HG03025 (cell line): ENCODE results near the gene HIF1AN.

ENCODE experiments used
- ATAC-seq: cut with Tn5 transposase; IDR thresholded peaks from one replicate; pipeline ENCODE4 v1.9.1; 2021; ENCODE audit warnings: mild to moderate bottlenecking, moderate library complexity; ENCODE audit not compliant: unreplicated experiment, low FRiP score

The HIF1AN gene

DNA sequence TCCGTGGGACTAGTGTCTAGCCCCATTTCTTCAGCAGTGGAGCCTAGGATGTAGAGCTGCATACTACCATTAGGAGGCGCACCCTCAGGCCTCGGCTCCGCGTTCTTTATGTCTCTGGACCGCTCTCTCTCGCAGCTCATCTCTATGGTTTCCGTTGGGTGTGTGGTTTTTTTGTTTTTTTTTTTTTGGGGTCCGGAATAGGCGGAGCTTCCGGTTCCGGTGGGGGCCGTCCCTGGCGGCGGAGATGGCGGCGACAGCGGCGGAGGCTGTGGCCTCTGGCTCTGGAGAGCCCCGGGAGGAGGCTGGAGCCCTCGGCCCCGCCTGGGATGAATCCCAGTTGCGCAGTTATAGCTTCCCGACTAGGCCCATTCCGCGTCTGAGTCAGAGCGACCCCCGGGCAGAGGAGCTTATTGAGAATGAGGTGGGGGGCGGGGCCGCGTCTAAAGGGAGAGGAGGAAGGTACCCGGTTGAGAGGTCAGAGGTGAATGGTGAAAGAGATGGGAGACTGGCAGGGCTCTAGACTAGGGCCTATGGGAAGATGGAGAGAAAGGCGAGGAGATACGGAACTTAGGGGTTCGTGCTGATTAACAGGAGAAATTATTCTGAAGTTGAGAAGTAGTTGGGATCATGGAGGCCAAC, at the start of gene HIF1AN:
HIF1AN (plus strand) TSS at position 229 of the 639 bp plus-strand sequence; CDS start at position 245, 16 bp downstream.
- ATAC-seq = peak; percentile 91

DNA sequence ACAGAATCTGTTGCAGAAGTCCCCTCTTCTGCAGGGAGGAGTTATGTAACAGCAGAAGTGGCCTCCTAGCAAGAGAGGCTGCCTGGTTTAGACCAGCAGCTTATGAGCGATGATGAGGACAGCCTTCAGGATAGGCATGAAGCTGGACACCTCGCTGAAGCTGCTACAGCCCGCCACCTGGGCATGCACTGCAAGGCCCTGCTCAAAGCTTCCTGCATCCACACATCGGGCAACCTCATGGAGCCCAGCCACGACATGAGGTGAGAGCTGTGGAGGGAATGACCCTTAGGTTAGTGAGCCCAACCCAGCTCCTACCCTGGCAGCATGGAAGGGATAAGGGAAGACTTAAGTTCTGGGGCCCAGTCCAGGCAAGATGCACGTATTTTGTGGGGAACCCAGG, 48.2 kb upstream of the HIF1AN start:
- ATAC-seq = no peak

DNA sequence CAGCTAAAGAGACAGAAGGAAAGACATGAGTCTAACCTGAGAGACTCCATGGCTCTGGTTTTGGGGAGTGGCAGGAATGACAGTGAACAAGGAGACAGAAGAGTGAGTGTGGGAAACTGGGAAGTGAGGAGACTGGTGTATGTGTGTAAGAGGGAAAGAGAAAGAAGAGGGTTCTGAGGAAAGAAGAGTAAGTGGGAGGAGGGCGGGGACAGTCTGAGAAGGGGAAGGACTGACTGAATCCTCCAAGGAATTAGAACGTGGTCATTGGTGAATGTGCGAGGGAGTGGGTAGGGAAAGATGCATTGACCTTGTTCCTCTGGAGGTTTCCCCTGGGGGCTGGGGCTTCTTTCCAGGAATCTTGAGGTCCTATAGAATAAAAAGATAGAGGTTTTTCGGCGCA, 46.3 kb upstream of the HIF1AN start:
- ATAC-seq = no peak

DNA sequence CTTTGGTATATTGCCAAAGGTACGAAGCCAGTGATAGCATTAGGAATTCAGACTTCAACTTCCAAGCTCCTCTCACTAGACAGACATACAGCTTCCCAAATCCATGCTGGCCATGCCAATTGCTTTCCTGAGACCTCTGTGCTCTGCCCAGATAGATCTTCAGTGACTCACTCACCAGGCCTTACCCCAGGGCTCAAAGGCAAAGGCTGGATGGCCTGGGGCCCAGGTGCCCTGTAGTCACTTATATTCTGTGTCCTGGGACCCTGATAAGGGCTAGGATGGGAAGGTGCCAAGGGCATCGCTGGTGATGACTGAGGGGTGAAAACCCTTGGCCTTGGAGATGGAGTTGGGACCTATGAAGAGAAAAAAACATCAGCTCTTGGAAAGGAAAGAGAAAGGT, 45.2 kb upstream of the HIF1AN start:
- no peak for ATAC-seq

DNA sequence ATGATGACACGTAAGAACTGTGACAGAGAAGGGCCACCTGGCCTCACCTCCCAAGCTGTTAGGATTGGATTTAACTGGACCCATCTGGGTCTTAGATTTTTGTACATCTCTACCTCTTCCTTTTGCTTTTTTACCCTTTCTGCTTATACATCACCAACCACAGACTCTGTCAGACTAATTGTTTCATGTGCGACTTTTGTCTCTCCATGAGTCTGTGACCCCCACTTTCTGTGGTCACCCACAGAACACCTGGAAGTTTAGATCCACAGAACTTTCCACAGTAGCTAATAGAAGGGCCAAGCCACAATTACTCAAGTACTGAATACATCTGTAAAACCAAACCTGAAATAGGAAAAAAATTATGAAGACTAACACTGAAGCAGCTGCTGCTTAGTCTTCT, 39.2 kb upstream of the HIF1AN start:
- ATAC-seq = no peak

DNA sequence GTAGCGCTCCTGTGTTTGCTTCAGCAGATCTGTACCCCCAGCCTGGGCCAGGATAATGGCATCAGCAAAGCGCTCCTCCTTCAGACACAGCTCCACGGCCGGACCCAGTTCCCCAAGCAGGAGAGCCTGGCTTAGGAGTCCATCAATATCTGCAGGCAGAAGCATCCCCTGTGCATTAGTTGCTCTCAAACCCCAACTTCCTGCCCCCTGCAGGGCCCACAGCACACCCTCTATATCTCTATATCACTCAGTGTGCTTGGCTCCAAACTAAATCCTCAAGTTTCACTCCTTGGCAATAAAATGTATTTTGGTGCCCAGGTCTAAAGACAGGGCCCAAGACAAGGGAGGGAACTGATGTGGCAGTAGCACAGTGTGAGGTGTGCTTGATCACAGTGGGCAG, 37.7 kb upstream of the HIF1AN start:
- ATAC-seq = no peak

DNA sequence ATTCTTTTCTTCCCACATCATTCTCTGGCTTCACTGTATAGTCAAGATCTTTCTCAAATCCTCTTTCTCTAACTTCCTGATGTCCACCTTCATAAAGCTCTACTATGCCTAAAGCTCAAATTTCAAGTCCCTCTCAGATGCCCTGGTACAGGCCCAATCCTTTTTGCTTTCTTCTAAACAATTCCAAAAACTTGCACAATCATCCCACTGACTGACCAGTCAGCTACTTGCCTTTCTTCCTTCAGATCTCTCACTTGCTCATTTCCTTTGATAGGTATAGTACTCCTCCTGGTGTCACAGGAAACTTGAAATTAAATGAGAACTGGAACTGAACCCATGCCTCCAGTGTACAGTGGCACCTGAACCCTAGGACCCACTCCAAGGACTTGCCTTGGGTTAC, 34.3 kb upstream of the HIF1AN start:
- ATAC-seq = no peak

DNA sequence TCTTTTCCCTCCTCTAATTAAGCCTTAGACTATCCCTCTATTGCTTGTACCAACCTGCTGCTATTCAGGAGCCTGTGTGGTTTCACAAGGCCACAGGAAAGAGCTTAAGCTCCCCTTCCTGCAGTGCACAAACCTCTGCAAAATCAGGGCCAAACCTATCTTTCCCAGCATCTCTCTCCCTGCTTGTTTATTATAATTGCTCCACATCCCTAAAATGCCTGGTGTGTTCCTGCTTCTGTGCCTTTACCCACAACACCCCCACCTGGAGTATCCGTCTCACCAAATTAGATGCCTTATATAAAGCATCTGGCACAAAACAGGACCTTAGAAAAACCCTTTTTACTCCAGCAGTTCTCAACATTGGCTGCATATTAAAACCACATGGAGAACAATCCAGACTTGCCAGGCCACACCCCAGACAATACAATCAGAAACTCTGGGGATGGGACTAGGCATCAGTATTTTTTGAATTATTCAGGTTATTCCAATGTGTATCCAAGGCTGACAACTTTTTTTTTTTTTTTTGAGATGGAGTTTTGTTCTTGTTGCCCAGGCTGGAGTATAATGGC, 32.7 kb upstream of the HIF1AN start:
- no peak for ATAC-seq

DNA sequence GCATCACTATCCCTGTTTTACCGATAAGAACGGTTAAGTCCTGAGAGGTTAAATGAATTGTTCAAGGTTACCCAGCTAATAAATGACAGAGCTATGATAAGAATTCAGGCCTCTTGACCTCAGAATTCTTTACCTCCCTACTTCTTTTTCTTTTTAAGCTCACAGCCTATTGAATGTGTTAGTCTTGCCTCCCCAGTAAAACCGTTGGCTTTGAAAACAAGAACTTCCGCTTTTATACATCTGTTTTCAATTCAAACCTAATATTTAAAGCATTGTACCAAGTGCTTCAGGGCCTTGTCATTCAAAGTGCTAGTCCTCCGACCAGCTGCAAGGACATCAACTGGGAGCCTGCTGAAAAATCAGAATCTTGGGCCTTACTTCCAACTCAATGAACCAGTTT, 31.6 kb upstream of the HIF1AN start:
- no peak for ATAC-seq

DNA sequence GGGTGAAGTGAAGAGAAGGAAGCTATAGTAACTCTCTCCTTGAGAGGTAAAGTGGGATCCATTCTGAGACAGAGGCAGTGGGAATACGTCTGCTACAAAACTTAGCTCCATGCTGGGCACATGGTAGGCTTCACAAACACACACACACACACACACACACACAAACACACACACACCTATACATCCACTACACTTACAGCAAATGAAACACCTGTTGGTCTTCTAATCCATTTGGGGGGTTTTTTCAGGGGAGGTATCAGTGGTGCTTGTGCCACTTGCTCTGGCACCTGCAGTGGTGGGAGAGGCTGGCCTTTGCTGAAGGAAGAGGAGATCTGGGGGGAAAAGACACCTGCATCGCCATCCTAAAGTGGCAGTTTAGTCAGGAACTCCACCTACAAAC, 30.6 kb upstream of the HIF1AN start:
- no peak for ATAC-seq

DNA sequence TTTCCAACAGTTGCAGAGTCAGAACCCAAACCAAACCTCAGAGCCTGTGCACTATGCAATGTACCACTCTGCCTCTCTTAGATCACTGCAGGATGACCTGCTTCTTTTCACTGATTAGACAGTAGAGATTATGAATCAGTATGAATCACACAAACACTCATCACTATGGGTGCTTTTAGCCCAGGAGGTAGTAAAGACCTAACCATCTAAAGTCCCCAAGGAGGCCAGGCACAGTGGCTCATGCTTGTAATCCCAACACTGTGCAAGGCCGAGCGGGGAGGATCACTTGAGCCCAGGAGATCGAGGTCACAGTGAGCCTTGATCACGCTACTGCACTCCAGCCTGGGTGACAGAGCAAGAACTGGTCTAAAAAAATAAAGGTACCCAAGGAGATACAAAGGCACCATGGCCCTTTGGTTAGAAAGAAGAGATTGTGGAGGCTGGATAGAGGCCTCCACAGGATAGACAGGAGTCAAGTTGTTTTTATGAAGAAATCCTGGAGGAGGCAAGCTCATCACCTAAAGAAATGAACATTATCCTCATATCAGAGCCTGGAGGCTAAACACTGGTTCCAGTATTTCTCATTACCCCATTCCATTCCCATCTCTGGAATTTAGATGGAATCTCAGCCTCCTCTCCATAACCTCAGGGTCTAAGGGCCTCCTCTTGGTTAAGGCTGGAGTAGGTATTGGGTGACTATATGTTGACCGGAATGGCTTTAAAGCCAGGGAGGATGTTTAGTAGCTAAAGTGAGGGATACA, 29.0 kb upstream of the HIF1AN start:
- no peak for ATAC-seq

DNA sequence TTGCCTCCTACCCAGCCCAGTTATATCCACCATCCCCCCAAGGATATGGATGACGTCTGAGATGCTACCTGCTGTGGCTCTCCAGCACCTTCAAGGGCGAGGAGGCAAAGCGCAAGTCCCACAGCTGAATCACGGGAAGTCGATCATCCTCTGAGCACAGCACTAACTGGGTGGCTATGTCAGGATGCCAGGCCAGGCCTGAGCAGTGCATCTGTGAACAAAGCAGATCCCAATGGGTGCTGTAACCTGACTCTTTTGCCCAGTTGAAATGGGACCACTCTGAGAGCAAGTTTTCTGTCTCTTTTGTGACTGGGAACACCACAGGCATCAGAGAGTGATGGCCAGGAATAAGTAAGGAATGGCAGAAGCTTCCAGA, 28.4 kb upstream of the HIF1AN start:
- ATAC-seq = no peak

DNA sequence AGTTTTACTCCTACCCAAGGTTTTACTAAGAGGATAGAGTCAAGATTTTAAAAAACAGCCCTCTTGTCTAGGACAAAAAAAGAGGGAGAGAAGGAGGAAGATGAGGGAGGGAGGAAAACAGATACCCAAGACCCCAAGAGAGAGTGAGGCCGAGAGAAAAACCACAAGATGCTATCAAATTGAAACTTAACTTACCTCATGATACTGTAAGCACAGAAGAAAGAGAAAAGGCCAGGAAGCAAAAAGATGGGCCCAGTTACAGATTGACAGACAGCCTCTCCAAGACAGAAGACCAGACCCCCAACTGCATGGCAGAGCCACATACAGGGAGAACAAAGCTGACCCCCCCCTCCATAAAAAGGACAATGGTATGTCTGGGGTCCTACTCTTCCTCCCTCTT, 27.5 kb upstream of the HIF1AN start:
- no peak for ATAC-seq

DNA sequence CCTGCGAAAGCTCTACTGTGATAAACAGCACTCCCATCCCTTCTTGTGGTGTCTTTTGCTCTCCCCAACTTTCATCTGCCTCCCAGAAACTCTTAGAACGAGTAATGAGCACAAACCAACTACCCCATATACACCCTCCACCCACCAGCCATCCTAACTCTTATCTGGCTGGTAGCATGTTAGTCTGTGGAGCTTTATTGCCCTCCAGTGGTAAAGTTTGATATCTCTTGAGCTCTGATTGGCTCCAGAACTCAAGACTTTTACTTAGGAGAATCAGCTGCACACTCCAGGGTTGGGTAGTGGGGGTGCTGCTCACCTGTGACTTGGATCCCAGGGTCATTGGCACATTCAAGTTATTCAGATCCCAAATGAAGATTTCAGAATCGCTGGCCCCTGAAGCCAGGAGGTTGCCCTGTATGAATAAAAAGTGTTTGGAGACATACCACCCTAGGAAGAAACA, 27.0 kb upstream of the HIF1AN start:
- no peak for ATAC-seq

DNA sequence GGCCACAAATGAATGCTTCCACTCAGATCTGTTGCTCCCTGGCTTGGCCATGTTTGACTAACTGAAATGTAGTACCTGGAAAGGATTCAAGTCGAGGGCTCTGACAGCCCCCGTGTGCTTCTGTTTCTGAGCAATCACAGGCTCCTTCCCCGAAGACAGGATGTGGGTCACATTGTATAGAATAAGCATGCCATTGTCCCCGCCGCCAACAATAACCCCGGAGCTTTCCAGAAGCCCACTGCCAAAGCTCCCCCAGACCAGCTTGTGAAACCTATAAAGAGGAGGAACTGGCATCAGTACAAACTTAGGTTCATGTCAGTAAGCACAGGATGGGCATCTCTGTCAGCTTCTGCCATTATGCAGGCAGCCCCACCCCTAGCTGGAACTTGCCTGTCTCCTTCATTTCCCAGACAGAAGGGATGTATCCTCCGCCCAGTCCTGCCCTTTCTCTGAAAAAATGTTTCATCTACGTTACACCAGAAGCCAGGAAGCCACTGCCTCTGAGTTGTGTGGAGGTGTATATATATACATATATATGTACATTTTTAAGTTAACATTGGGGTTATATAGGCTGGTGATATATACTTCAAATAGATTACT, 26.4 kb upstream of the HIF1AN start:
- no peak for ATAC-seq

DNA sequence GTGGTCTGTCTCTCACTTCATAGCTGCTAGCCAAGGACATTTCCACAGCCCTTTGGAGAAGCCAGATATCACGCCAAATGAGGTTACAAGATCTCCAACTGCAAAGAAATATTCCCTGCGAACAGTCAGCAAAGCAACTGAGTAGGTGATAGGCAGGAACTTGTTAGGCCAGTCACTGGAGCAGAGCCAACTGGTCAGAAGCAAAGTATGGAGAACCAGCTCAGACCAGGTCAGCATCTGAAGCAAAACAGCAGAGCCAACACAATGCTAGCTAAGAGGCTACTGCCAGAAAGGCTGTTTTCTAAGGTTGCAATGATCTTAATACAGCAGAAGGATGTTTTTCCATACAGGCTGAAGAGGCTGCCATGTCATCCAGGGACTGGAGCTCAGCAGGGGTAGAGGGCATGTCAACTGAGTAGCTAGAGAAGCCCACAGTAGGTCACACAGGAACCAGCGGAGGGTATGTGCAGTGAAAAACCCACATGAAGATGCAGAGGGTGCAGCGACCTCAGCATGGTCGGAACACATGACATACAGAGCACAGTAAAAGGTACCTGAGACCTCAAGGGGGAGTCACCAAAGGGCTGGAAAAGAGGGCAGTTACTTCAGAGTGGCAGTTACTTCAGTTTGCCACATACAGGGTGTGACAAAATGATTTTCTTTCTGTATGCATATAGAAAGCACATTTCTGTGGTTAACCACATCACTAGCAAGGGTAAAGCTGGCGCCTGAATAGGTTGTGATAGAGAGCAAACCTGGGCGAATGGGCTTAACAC, 25.0 kb upstream of the HIF1AN start:
- ATAC-seq = no peak

DNA sequence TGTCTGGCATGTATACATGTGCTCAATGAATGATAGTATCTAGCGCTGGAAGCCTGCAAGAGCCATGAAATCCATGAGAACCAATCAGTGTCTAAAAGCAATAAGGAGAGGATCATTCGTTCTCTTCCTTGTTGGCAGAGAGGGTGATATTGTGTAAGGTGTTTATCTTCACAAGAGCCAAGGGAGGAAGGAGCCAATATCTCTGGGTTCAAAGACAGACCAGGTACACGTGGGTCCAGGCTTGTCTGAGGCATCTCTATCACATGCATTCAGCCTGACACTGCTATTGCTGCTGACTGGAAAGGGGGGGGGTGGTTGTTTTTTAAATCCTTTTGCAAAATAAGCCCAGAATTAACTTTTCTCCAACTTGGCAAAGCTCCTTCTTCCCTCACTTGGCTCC, 20.1 kb upstream of the HIF1AN start:
- ATAC-seq = no peak

DNA sequence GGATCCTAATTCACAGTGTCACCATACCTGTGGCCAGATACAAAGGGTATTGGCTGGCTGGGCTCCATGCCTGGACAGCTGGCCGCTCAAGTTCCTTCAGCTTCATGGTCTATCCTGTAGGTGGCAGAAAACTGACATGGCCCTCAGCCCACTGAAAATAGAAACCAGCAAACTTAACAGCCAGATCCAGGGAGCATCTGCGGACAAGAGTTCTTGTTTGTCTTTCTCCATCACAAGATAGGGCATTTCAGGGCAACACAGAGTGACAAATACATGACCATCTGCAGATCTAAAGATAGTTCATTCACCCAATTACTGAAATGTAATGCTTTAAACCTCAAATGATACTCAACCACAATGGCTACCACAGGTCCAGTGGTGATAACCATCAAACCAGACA, 18.9 kb upstream of the HIF1AN start:
- no peak for ATAC-seq

DNA sequence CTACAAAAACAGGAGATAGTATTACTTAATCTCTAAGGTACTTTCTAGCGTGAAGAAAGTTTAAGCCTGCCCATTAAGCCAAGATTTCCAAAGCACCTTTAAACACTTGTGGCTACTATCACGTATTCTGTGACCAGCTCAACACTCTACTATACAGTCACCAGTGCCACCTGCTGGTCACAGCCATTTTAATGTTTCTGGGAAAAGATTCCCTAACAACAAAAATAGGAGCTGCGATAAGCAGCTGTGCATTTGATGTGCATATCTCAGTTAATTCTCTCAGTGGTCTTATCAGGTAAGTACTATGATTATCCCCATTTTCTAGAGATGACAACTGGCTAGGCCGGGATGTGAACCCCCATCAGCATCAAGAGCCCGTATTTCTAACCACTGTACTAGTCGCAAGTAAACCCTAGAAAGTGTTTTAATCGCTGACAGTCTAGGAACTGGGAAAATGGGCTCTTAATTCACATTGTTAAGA, 16.9 kb upstream of the HIF1AN start:
- ATAC-seq = no peak

DNA sequence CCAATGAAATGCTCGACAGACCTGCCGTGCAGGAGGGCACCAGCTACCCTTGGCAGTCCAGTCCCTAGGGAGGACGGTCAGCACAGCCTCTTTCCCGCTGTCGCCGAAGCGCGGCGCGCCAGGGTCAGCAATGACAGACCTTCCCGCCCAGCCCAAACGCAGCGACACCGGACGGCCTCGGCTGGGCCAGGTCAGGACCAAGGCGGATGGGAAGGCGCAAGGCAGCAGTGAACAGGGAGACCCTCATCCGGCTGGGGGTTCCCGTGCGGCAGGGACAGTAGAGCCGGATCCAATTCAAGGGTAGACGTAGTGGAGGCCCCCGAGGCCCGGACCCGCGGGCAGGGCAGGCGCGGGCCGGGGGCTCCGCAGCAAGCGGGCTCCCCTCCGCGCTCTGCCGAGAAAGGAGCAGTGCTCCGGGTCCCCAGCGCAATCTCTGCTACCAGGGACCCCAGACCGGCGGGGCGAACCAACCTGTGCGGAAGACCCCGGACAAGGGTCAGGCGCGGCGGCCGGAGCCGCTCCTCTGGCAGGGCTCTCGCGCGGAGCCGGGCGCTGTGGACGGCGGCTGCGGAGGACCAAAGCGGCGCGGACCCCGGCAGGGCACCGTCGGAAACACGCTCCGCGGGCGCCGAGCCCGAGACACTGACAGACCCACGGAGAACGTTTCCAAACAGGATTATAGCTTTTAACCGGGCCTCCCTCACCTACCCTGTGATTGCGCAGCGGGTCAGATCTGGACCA, 16.3 kb upstream of the HIF1AN start, which contains the start of gene SEC31B:
SEC31B (minus strand) TSS at position 551 of the 741 bp plus-strand sequence. CDS start 2,909 bp downstream, outside the sequence.
- ATAC-seq = no peak
